Natural killer cell (primary cell): ENCODE results near the gene APOL2. TPM values are rescaled to one million over a fixed set of nuclear protein-coding genes. Genes with fewer than 3 reads are reported as not detected.

Source experiments
- ATAC-seq, 3 donors: fragments of 150-1000 bp in 2 of 3; fragments of 200-7000 bp in 1 of 3; cut with Tn5 transposase; 1 replicate in 1 of 3; 2 replicates in 2 of 3; pipeline ENCODE4 v1.10.0; 2021; ENCODE audit warnings: mild to moderate bottlenecking in 2 of 3, moderate library complexity in 2 of 3
- DNase-seq, 2 donors: peaks; one replicate each; pipeline versions ENCODE4 v3.0.0 to v3.0.0-alpha.2; 2013 to 2021; ENCODE audit warnings: mixed read lengths in 1 of 2
- H3K27ac ChIP-seq: one replicate; pipeline ENCODE4 v1.5.1; 2013; ENCODE audit warnings: mild to moderate bottlenecking, low read length
- H3K27me3 ChIP-seq: one replicate; pipeline ENCODE4 v1.6.1; 2013; ENCODE audit warnings: low read length; ENCODE audit not compliant: control insufficient read depth, insufficient read depth
- H3K36me3 ChIP-seq: one replicate; pipeline ENCODE4 v1.6.1; 2013; ENCODE audit warnings: low read length; ENCODE audit not compliant: control insufficient read depth, insufficient read depth
- H3K4me1 ChIP-seq: one replicate; pipeline ENCODE4 v1.6.1; 2013; ENCODE audit warnings: low read length; ENCODE audit not compliant: control insufficient read depth, insufficient read depth
- H3K4me3 ChIP-seq: one replicate; pipeline ENCODE4 v1.5.1; 2013; ENCODE audit warnings: low read length
- H3K9me3 ChIP-seq: one replicate; pipeline ENCODE4 v1.6.1; 2013; ENCODE audit warnings: low read length; ENCODE audit not compliant: control insufficient read depth, insufficient read depth
- H3K27ac Mint-ChIP-seq, 2 donors: one replicate each; pipeline ENCODE4 v1.8.0; 2022; ENCODE audit warnings: mild to moderate bottlenecking in 2 of 2, mixed read lengths in 2 of 2, moderate library complexity in 1 of 2
- H3K27me3 Mint-ChIP-seq, 2 donors: one replicate each; pipeline ENCODE4 v1.8.0; 2022; ENCODE audit warnings: low read depth in 2 of 2, mixed read lengths in 2 of 2
- H3K36me3 Mint-ChIP-seq: one replicate; pipeline ENCODE4 v1.8.0; 2022; ENCODE audit warnings: mixed read lengths
- H3K4me1 Mint-ChIP-seq, 2 donors: one replicate each; pipeline ENCODE4 v1.8.0; 2022; ENCODE audit warnings: mixed read lengths in 2 of 2
- H3K4me3 Mint-ChIP-seq: one replicate; pipeline ENCODE4 v1.8.0; 2022; ENCODE audit warnings: mild to moderate bottlenecking, moderate library complexity, mixed read lengths
- H3K9me3 Mint-ChIP-seq, 2 donors: one replicate each; pipeline ENCODE4 v1.8.0; 2022; ENCODE audit warnings: mixed read lengths in 2 of 2
- CTCF ChIP-seq: fragments of 200-600 bp; IDR thresholded peaks from one replicate; pipeline ENCODE4 v1.8.0; 2022; ENCODE audit warnings: antibody characterized with exemption
- WGBS: methylation state at CpG from one replicate; pipeline ENCODE4 v1.1.7; 2013; ENCODE audit warnings: missing lambda C conversion rate; ENCODE audit not compliant: insufficient coverage; 5-methylcytosine and 5-hydroxymethylcytosine counted together
- intact Hi-C: fragments of 100-400 bp; cut with micrococcal nuclease; formaldehyde crosslinking; loops from one replicate; pipeline ENCODE4 v1.14.2; 2022
- total RNA-seq, 4 donors: library from RNA; stranded (reverse); fragments of 120-200 nt in 1 of 4; gene quantifications; one replicate each; pipeline versions ENCODE4 v1.2.3 to v1.2.4, GENCODE V29; 2013 to 2022

The APOL2 gene
- total RNA-seq, 3 donors from 2014 or later (not counting 1 experiment from before 2014, with no cell fraction given) = 51.7 to 112 (median 67.2) TPM

GRCh38 chr22:36227806-36228205, 11.5 kb downstream of the APOL2 start:
- TF ChIP-seq CTCF = no peak
- Histone ChIP-seq H3K4me1 (no peaks in the 10 kb centered on the region), H3K27me3 (no peaks in the 10 kb centered on the region), H3K27ac (no peak overlapping the region), H3K36me3 (peaks cover 50% of the 10 kb centered on the region), H3K4me3 (no peak overlapping the region), H3K9me3 (no peaks in the 10 kb centered on the region)
- no peaks in the 10 kb centered on the region for H3K27me3 Mint-ChIP-seq
- no peak overlapping the region for H3K4me3 Mint-ChIP-seq
- intact Hi-C loops = no loop called here
- H3K36me3 Mint-ChIP-seq = peaks cover 7% of the 10 kb centered on the region
- peaks cover 11 to 16% of the 10 kb centered on the region in 2 donors for H3K4me1 Mint-ChIP-seq
- H3K9me3 Mint-ChIP-seq = no peaks in the 10 kb centered on the region
- DNase-seq (no peak), ATAC-seq (no peak)
- 91% methylated on average over 8 of the region's 8 CpGs for WGBS
- no peak overlapping the region for H3K27ac Mint-ChIP-seq

GRCh38 chr22:36227396-36227795, 11.9 kb downstream of the APOL2 start:
- Histone ChIP-seq H3K4me1 (no peaks in the 10 kb centered on the region), H3K4me3 (no peak overlapping the region), H3K27ac (no peak overlapping the region), H3K27me3 (no peaks in the 10 kb centered on the region), H3K36me3 (peaks cover 46% of the 10 kb centered on the region), H3K9me3 (no peaks in the 10 kb centered on the region)
- H3K27me3 Mint-ChIP-seq = no peaks in the 10 kb centered on the region
- TF ChIP-seq CTCF = no peak
- no peak for DNase-seq
- intact Hi-C loops = no loop called here
- H3K4me3 Mint-ChIP-seq = no peak overlapping the region
- H3K27ac Mint-ChIP-seq = no peak overlapping the region
- ATAC-seq = no peak
- no peaks in the 10 kb centered on the region for H3K9me3 Mint-ChIP-seq
- H3K4me1 Mint-ChIP-seq = peaks cover 11 to 14% of the 10 kb centered on the region in 2 donors
- WGBS = 90% methylated on average over 9 of the region's 9 CpGs
- peaks cover 7% of the 10 kb centered on the region for H3K36me3 Mint-ChIP-seq

GRCh38 chr22:36226189-36226588, 13.1 kb downstream of the APOL2 start:
- Mint-ChIP-seq H3K36me3 (peaks cover 7% of the 10 kb centered on the region), H3K4me3 (no peak overlapping the region), H3K4me1 (peaks cover 11 to 12% of the 10 kb centered on the region in 2 donors), H3K27me3 (peaks cover 0 to 2% of the 10 kb centered on the region in 2 donors), H3K27ac (peak overlapping the region; percentile 38 to 61), H3K9me3 (no peaks in the 10 kb centered on the region)
- Histone ChIP-seq H3K9me3 (no peaks in the 10 kb centered on the region), H3K36me3 (peaks cover 35% of the 10 kb centered on the region), H3K4me3 (no peak overlapping the region), H3K4me1 (no peaks in the 10 kb centered on the region), H3K27ac (no peak overlapping the region), H3K27me3 (no peaks in the 10 kb centered on the region)
- no peak for DNase-seq
- ATAC-seq = no peak
- no peak for TF ChIP-seq CTCF
- intact Hi-C loops = no loop called here
- WGBS = 96% methylated on average over 4 of the region's 5 CpGs

- H3K4me1 ChIP-seq = no peaks in the 10 kb centered on the region
- peaks cover 28% of the 10 kb centered on the region for H3K36me3 ChIP-seq
- no peak overlapping the region for H3K4me3 ChIP-seq
- 90% methylated on average over 9 of the region's 9 CpGs for WGBS
- Mint-ChIP-seq H3K9me3 (no peaks in the 10 kb centered on the region), H3K4me3 (no peak overlapping the region), H3K27ac (peak overlapping the region in 1 of 2 donors; percentile 61), H3K4me1 (peaks cover 8 to 12% of the 10 kb centered on the region in 2 donors), H3K27me3 (peaks cover 0 to 2% of the 10 kb centered on the region in 2 donors), H3K36me3 (peaks cover 7% of the 10 kb centered on the region)
- no peak for TF ChIP-seq CTCF
- ATAC-seq (no peak), DNase-seq (no peak)
- intact Hi-C loops = no loop called here
- H3K27me3 ChIP-seq = no peaks in the 10 kb centered on the region
- H3K9me3 ChIP-seq = no peaks in the 10 kb centered on the region
- no peak overlapping the region for H3K27ac ChIP-seq
These were observed 13.9 kb downstream of the APOL2 start for GRCh38 chr22:36225333-36225922.
